Stimulated activated naive CD4-positive, alpha-beta T cell treated with Interleukin-2 at 50 U/mL for 16 hours (primary cell): ENCODE results near the gene MCTP1.
"Not testable (repeated sequence)": the region's sequence is repeated elsewhere in the genome, so short reads cannot be mapped to it uniquely, and the experiment has no call there.

Experiments used
- DNase-seq: peaks from one replicate; lab custom pipeline; 2025; lab: John Stamatoyannopoulos, UW

Gene MCTP1

GRCh38 chr5:95027775-95028174 is 257.1 kb downstream of the MCTP1 start:
- DNase-seq: no peak

- DNase-seq: no peak
Observed at GRCh38 chr5:95027151-95027721, 257.7 kb downstream of the MCTP1 start.

GRCh38 chr5:95026718-95027117 is 258.2 kb downstream of the MCTP1 start:
- no peak for DNase-seq

- DNase-seq: no peak
Observed at GRCh38 chr5:95022967-95023695, 261.8 kb downstream of the MCTP1 start.

GRCh38 chr5:95020345-95020744 is 264.5 kb downstream of the MCTP1 start:
- no peak for DNase-seq

- no peak for DNase-seq
Observed at GRCh38 chr5:95018946-95019345, 265.9 kb downstream of the MCTP1 start.

- DNase-seq: no peak
Observed at GRCh38 chr5:95018511-95018910, 266.4 kb downstream of the MCTP1 start.

GRCh38 chr5:95009812-95010211 is 275.1 kb downstream of the MCTP1 start:
- DNase-seq: no peak

GRCh38 chr5:95007921-95008597 is 276.8 kb downstream of the MCTP1 start:
- DNase-seq: no peak

GRCh38 chr5:95005811-95006210 is 279.1 kb downstream of the MCTP1 start:
- no peak for DNase-seq

- DNase-seq: no peak
Observed at GRCh38 chr5:94998670-94999069, 286.2 kb downstream of the MCTP1 start.

GRCh38 chr5:94994537-94994936 is 290.4 kb downstream of the MCTP1 start:
- DNase-seq: not testable (repeated sequence)

GRCh38 chr5:94993491-94993890 is 291.4 kb downstream of the MCTP1 start:
- DNase-seq: no peak

GRCh38 chr5:94992325-94992724 is 292.6 kb downstream of the MCTP1 start:
- DNase-seq: no peak

GRCh38 chr5:94983861-94984535 is 300.9 kb downstream of the MCTP1 start:
- DNase-seq: no peak

- DNase-seq: no peak
Observed at GRCh38 chr5:94977437-94977836, 307.5 kb downstream of the MCTP1 start.

GRCh38 chr5:94976853-94977252 is 308.0 kb downstream of the MCTP1 start:
- DNase-seq: no peak

- DNase-seq: no peak
Observed at GRCh38 chr5:94972268-94972667, 312.6 kb downstream of the MCTP1 start.

GRCh38 chr5:94969174-94969573 is 315.7 kb downstream of the MCTP1 start:
- DNase-seq: no peak

GRCh38 chr5:94968507-94969095 is 316.3 kb downstream of the MCTP1 start:
- no peak for DNase-seq

- DNase-seq: no peak
Observed at GRCh38 chr5:94967525-94967924, 317.4 kb downstream of the MCTP1 start.

- not testable (repeated sequence) for DNase-seq
Observed at GRCh38 chr5:94959279-94959678, 325.6 kb downstream of the MCTP1 start.
